Fibroblast of mammary gland (primary cell): ENCODE results near the gene CD180.

ENCODE experiments used
- DNase-seq: peaks from one replicate; pipeline ENCODE4 v3.0.0-alpha.2; 2010; ENCODE audit warnings: low read depth
- H3K4me3 ChIP-seq: 2 replicates; pipeline ENCODE4 v1.5.1; 2011; ENCODE audit warnings: low read depth, mild to moderate bottlenecking, low read length, moderate library complexity; ENCODE audit not compliant: control insufficient read depth
- TF ChIP-seq, protein P1 (sequence below): conservative IDR thresholded peaks from 2 replicates; pipeline ENCODE4 v1.5.1; 2011; ENCODE audit warnings: low read depth, low read length, inconsistent platforms; ENCODE audit not compliant: control insufficient read depth, insufficient read depth

Gene CD180

DNA sequence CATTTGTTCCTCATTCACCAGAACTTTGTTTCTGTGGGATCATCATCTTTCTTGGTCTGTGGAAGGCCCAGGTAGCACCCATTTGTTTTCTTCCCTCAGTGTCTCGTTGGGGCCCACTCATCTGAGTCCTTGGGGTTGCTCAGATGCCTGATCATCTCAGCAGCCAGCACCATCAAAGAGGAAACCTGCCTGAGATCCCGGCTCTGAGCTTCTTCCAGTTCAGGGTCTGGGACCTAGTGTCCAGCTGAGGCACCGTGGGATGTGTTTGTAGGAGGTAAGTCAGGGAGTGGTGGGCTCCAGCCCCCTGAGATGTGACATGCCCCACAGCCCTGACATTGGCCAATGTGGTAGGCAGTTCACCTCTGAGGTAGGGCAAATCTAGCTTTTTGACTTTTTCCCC, 9.4 kb upstream of the CD180 start:
- TF ChIP-seq, protein P1, sequence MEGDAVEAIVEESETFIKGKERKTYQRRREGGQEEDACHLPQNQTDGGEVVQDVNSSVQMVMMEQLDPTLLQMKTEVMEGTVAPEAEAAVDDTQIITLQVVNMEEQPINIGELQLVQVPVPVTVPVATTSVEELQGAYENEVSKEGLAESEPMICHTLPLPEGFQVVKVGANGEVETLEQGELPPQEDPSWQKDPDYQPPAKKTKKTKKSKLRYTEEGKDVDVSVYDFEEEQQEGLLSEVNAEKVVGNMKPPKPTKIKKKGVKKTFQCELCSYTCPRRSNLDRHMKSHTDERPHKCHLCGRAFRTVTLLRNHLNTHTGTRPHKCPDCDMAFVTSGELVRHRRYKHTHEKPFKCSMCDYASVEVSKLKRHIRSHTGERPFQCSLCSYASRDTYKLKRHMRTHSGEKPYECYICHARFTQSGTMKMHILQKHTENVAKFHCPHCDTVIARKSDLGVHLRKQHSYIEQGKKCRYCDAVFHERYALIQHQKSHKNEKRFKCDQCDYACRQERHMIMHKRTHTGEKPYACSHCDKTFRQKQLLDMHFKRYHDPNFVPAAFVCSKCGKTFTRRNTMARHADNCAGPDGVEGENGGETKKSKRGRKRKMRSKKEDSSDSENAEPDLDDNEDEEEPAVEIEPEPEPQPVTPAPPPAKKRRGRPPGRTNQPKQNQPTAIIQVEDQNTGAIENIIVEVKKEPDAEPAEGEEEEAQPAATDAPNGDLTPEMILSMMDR, result no peak
- no peak overlapping the region for H3K4me3 ChIP-seq
- no peak for DNase-seq

DNA sequence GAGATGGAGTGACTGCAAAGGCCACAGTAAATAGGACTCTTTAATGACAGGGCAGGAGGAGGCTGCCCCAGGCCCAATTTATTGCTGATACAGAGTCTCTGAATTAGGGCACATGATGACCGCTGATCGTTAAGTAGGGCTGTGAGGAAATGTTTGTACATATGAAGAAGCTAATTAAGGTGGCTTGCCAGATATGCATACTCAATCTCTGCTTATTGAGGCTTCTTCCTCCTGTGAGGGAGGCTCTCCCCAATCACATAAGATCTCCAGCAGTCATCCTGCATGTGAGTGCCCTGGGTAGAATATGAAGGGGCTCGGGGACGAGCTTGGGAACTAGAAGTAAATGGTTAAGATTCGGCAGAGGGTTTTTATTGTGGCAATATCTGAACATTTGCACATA, 8.2 kb upstream of the CD180 start:
- TF ChIP-seq, protein P1, result no peak
- no peak overlapping the region for H3K4me3 ChIP-seq
- DNase-seq, result no peak

DNA sequence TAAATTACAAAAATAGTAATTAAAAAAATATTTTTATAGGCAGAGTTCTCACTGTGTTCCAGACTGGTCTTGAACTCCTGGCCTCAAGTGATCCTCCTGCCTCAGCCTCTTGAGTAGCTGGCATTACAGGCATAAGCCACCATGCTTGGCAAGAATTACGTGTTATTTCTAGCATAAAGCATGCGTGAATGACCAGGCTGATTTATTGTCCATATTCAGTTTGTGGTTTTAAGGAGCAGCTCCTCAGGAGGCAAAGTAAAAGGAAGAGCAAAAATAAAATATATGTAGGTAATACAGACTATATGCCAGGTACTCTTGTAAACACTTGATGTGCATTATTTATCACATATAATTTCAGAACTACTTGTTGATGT, 7.1 kb upstream of the CD180 start:
- peak; percentile 20 for DNase-seq
- TF ChIP-seq, protein P1, result no peak
- H3K4me3 ChIP-seq, result no peak overlapping the region

DNA sequence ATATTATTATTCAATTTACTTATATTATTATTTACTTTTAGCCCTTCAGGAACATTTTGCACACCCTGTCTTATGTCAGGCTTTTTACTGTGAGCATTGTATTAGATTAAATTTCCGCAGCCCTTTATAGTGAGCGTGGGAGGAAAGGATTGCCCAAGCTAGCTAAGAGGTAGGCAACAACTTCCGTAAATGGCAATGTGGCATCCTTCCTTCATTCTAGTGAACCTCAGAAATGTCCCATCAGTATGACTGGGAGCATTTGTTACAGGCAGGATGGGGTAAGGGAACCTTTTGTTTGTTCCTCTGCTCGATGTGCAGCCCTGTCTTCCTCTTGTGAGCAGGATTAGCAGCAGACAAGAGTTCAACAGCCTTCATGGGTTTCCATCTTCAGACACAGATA, 6.2 kb upstream of the CD180 start:
- TF ChIP-seq, protein P1, result no peak
- no peak for DNase-seq

DNA sequence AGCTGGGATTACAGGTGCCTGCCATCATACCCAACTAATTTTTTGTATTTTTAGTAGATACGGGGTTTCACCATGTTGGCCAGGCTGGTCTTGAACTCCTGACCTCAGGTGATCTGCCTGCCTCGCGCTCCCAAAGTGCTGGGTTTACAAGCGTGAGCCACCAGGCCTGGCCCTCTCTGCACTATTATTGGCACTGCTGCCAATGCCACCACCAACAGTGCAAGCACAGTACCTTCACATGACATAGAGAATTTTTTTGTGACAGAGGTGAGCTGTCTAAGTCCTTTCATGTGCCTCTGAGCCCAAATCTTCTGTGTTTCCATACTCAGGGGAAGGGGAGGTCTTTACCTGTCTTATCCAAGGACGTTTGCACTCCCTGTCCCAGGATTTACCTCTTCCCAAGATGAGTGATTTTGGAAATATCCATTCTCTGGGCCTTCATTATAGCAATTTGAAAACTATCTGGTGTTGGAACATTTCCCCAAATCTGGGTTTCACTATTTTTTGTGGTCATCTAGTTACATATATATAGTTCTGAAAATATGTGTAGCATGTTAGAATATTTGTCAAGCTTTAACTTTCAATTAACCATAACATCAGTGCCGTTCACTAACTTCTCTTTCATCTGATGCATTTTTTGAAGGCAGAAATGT, 5.4 kb upstream of the CD180 start:
- TF ChIP-seq, protein P1, result no peak
- DNase-seq, result no peak

More for the DNA sequence above, 6.2 kb upstream of the CD180 start:
- H3K4me3 ChIP-seq, result no peak overlapping the region

DNA sequence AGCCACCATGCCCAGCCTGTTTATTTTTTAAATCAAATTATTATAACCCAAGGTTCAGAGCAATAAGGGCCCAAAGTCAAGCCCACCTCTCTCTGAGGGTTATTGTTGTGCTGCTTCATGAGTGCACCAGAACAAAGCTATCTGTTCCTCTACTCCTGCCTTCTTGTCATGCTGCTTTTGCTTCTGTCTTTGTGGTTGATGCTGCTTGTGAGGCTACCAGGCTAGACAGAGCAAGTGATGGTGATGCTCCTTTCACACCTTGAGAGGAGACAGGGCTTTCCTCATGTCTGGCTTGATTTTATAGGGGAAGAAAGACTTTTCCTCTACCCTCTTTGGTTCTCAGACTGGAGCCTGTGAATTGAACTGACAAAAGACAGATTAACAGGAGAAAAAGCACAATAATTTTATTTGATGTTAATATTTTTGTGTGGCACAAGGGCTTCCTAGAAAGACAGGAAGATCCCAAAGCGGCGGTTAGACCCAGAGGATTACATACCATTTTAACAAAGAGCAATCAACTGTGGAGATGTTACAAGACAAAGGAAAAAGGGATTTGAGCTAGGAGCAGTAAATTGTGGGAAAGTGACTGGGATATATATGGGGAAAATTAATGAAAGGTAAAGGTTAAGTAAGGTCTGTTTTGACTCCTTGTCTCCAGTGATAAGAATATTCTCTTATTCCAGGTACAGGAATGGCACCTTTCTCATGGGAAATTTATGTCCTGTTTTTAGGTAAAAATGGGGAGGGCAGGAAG, 4.4 kb upstream of the CD180 start:
- TF ChIP-seq, protein P1, result no peak
- DNase-seq, result no peak
- H3K4me3 ChIP-seq, result no peak overlapping the region

More for the DNA sequence above, 5.4 kb upstream of the CD180 start:
- H3K4me3 ChIP-seq, result no peak overlapping the region
